ENCODE results near the gene PLCB1.
A peak's percentile ranks its signal among the peaks of the same experiment; 100 is the strongest.

PLCB1 gene

DNA sequence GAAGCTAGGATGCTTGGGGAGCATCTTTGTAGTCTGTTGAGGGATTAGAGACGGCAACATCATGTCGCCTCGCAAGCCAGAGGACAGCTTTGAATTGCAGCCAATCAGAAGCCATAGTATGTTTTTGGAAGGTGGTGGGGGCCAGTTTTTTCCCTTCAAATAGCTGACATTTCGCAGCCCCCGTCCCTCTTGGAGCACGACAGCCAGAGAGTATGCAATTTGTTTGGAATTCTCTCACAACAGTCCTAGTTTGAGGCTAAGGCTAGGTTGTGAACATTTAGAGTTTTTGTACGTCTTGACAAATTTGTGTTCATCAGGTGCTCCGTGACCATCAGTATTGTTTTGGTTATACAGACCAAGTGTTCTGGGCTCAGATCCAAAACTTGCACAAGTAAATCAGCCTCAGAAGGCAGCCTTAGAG is 83.3 kb downstream of the PLCB1 start:
- DNase-seq: peak; percentile 68

DNA sequence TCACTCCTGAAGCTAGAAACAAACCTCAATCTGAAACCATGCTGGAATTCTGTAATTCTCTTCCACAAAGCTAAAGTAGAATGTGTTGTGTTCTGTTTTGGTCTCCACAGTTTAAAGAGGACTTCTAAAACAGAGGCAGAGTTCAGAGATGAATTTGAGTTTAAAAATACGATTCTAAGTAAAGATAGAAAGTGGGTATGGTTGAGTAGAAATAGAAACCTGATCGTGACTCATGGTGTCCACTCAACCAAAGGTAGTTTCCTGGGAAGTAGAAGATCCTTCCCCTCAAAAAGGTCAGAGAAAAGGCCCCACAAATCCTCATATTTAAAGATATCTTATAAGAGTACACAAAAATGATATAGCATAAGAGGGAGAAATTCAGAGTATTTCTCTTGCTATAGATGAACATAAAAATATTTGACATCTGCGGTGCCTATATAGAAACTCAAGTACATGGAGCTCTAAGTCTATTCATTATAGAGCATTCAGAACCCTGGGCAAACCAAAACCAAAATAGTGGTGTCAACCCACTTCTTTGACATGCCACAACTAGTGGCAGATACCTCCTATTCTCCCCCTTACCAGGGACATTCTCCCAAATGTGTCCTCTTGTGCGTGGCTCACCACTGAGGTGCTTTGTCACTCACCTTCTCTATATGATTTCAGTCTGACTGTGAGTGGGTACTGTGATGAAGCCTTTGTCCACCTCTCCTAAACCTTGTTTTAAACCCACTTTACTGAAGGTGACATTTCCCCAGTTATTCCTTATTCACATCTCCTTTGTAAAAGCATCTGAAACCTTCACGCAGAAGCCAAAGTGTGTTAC is 84.5 kb downstream of the PLCB1 start:
- no peak for DNase-seq

DNA sequence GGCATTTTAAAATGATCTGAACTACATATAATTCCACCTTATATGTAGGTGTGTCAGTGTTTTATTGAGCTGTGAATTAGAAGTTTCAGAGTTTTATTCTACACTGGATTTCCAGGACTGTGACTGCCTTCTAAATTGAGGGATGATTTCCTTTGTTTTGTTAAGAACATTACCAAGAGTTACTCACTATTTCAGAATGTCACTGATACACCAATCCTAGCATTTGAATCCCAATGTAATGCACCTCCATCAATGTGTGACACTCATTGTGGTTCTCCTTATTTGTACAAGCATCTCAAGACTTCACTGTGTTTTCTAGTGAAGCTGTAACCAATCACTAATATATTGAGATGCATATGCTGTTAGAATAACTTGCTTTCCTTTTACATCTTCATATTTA is 86.8 kb downstream of the PLCB1 start:
- DNase-seq: peak; percentile 90

DNA sequence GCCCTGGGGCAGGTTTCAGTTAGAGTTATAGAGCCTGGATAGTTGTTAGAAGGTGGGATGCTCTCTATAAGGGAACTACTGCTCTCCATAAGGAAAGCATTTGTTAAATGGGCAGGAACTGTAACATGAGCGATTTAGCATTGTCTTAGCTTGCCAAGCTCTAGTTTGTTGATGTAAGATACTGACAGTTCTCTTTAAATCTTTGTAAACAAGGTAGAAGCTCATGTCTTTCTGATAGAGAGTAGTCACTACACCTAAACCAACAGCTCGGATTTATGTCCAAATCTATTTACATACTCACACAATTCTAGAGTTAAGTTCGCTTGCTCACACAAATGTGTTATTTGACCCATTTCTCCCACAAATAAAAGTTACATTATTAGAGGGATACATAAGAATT is 87.3 kb downstream of the PLCB1 start:
- DNase-seq: no peak

DNA sequence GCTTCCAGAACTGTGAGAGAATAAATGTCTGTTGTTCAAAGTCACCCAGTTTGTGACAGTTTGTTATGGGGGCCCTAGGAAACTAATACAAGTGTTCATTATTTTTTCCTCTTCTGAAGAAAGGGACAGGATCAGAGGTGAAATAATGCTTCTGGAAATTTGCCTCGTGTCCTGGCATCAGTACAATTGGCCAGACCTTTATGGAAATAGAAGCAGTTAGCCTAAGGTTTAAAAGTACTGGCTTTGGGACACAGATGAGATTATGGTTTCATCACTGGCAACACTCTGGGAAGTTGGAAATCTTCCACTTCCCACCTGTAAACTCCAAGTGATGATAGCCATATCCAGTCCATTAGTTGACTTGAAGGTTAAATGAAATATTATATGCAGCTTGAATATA is 88.7 kb downstream of the PLCB1 start:
- DNase-seq: no peak

DNA sequence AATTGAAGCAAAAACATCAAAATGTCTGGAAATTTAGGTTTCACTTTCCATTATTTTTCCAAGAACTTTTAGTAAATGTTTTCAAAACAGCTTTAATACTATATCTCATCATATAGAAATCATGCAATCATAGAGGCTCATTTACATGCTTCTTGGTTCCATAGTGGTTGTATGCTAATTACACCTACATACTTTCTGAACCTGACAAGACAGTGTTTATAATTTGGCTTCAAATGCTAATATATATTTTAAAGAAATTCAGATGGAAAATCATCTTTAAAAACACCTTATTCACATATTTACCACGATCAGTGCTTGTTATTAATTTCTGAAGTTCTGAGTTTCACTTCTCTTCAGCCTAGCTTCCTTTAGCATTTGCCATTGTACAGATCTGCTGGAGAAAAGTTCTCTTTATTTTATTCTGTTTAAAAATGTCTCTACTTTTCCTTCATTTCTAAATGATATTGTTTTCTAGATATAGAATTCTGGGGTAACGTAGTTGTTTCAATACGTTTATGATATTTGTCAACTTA is 89.9 kb downstream of the PLCB1 start:
- no peak for DNase-seq

DNA sequence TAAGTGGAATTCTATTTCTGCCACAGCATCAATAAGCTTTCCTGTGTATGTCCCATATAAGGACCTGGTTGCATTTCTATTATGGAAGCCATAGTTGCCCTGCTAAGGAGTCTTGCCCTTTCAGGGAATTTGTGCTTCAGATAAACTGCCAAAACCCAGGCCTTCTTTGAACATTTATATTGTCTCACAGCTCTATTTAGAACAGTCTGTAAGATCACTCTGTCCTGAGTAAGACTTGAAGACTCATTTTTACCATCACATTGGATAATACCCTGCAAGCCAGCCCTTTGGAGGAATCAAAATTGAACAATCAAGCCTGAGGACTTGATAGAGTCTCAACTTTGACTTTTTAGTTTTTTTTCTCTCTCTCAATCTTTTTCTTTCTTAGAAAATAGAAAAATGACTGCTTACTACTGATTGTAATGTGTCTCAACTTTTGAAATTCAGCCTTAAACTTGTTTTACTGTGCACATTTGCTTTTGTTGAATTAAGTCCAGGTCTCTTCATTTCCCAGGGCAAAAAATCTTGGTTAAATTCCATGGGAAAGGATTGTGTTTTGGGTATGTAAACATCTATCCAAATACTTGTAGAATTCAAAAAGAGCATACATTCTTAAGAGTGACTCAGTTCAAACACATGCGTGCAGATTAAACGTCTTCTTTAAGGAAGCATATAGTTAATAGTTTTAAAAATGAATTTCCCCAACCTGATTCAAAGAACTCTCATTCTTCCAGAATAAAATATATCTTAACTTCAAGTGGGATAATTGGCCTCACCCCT is 91.2 kb downstream of the PLCB1 start:
- peak; percentile 94 for DNase-seq

DNA sequence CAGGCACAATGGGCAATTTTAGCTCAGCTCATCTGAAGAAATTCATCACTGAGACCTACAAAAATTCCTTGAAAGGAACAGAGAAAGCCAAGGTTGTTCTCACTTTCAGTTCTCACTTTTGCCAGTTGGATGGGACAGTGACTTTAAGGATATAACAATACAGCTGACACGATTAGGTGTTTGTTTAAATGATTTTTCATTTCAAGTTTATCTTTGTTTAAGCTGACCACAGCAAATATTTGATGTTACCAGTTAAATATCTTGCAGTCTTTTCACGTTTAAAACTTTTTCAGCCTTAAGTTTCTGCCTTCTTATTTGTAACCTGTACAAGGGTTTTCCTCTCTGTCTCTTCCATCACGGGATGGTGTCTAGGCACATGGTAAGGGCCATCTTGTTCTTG is 93.6 kb downstream of the PLCB1 start:
- no peak for DNase-seq

DNA sequence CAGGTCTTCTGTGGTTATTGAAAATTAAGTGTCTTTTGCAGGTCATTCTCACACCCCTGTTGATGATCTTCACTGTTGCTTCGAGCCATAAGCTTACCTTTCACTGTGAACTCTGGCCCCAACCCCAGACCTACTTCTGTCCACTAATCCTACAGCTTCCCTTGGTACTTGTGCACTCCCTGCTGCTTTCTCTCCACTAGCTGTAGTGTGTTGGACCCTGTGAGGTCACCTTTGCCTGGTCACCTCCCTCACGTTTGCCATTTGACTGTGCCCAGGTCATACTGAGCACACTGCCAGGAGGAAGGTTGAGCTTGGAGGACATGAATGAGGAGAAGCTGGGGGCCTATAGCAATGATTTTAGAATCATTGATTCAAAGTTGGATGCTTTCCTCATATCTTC is 94.0 kb downstream of the PLCB1 start:
- DNase-seq: no peak

DNA sequence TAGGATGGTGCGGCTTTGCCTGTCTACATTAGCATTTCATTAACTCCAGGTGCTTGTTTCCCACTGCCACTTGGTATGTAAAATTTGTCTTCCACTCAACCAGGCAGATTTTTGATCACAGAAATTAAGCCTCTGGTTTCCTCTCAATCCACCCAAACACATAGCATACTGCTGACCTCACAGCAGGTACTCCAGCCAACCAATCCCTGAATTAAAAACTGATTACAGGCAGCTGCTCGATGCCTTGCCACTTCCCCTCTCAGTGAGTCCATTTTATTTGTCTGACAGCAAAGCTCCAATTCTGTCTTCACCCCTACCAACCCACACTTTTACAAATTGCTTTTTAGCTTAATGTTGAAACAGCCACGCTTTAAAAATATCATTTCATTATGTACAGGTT is 95.2 kb downstream of the PLCB1 start:
- DNase-seq: peak; percentile 49

DNA sequence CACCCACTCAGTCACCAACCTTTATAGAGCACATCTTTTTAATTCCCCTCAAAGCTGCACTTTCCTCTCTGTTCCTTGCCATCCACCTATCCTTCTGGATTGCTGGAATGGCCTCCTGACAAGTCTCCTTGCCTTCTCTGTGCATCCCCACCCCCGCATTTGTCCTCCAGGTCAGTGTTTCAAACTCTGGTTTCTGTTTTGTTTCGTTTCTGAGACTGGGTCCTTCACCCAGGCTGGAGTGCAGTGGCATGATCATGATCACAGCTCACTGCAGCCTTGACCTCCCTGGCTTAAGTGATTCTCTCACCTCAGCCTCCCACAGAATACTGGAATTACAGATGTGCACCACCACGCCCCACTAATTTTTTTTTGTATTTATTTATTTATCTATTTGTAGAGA is 96.2 kb downstream of the PLCB1 start:
- DNase-seq: no peak

DNA sequence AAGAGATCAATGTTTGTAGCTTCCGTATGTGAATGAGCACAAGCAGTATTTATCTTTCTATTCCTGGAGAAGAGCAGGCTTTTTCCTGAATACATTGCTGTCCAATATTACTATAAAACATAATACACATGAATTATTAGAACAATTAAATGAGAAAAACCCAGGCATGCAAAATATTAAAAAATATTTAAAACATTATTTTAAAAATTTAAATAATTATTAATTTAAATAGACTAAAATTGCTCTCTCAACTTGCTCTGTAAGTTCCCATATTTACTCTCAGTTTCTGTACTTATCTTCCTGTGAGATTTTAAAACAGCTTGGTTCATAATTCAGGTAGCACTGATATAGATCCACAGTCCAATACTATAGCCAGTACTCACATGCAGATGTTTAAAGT is 97.0 kb downstream of the PLCB1 start:
- no peak for DNase-seq

DNA sequence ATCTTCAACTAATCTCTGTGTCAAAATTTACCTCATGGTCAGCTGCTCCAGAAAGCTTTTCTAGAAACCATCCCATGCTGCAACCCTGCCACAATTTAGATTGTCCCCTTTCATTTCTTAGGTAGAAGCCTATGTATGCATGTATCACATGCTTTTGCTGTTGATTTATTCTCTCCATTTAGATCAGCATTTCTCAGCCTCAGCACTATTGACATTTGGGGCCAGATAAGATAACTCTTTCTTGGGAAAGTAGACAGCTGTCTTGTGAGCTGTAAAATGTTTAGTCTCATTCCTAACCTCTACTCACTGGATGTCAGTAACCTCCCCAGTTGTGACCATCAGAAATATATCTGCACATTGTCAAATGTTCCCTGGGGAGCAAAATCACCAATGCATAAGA is 99.0 kb downstream of the PLCB1 start:
- DNase-seq: no peak

DNA sequence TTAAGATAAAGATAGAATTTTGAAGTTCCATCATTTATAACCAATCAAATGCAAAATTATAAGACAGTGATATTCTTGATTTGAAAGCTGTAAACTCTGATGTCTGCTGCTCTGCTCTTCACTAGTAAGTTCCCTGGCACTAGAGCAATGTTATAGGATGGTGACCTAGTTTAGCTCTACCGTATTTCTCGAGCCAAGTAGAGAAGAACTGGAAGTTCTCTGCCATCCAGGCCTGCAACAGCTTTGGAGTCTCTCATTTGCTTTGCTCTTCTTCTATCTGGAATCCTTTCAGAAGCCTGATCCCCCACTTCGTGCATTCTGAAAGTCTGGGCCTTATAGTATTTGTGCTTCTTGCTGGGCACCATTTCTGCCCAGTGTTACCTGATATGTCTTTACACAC is 100.3 kb downstream of the PLCB1 start:
- DNase-seq: no peak

DNA sequence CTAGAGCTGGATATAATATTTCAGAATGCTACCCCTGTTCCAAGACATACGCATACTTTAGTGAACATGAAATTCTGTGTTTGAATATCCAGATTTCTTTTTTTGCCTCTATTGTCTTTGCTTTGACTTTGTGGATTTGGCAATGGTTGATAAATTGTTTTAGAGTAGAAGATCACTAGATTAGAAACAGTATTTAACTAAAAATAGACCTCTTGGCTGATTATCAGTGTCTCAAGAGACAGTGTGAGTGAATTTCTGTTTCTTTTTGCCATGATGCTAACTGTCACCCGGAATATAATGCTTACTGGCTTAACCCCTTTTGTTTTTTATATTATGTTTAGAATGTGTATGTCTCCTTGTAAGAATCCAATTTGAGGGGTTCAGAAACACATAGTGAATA is 102.5 kb downstream of the PLCB1 start:
- no peak for DNase-seq

DNA sequence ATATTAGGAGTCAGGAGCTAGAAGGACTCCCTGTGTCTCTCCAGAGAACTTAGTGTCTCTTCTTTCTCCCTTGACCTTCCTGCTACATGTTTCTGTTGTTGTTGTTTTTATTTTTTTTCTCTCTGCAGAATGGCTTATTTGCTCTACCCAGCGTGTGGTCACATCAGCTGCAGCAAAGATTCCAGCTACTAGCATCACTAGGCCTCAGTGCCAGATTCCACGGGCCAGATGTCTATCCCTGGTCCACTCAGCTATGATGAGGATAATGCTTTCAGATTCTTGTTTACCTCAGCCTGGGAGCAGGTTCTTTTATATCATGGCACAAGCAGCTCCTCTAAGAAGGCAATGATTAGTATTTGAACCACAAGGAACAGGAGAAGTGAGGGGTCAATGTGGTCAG is 110.0 kb downstream of the PLCB1 start:
- no peak for DNase-seq

DNA sequence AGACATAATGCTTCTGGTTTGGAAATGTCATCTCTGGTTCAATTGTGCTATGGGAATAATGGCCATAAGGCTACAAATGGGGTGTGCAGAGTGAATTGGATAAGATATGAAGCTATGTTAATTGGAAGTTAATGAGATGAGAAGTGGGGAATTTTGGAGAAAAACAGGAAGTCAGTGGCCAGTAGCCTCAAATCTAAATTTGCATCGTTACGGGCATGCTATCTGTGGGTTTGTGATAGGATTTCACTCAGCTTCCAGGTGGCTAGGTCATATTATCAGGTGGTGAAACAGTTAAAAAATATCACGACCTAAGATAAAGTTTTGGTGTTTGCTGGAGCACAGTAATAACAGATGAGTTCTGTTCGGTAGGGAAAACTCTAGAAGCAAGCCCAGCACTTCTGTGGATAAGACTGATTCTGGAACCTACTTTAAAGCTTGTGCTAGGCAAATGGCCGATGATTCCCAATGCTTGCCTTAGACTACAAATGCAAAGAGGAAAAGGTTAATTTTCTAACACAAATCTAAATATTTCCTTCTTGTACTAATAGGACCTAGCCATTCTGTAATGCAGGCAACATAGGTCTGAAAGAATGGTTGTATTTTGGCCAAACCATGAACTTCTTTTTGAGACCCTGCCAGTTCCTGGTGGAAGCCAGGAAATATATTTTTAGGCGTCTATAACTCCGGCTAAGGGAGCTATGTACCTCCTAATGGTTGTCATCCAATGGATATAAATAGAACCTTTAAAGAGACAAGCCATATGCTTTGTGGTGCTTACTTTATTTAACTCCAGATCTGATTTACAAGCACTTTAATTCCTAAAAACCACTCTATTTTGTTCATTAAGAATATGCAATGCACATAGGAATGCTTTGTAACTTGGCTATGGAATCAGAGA is 111.0 kb downstream of the PLCB1 start:
- peak; percentile 82 for DNase-seq

DNA sequence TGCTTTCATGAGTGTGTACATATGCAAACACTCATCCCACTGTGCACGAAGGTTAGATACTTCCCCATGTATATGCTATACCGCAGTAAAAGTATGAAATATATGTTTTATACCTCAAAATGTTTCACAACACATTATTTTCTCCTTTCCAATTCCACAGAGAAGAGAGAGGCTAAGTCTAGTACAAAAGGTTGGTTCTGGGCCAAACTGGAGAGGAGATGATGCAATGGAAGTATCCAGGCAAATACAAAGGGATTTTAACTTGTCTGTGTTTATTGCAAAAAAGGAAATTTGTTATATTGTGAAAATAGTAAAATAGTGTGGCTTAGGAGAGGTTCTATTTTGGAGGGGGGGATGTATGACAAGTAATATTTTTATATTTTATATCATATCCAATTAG is 112.6 kb downstream of the PLCB1 start:
- DNase-seq: peak; percentile 86

DNA sequence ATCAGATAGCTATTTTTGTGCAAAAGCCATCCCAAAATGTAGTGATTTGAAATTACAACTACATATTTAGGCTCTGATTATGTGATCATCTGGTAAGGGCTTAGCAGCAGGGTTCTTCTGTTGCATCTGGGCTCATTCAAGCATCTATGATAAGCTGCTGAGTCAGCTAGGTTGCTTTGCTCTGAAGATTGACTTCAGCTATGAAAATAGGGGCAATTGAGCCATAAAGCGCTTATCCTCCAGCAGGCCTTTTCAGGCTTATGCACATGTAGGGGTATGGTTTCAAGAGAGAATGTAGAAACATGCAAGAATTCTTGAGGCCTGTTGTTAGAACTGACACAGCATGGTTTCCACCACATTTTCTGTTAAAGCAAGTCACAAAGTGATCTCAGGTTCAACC is 114.1 kb downstream of the PLCB1 start:
- DNase-seq: no peak

DNA sequence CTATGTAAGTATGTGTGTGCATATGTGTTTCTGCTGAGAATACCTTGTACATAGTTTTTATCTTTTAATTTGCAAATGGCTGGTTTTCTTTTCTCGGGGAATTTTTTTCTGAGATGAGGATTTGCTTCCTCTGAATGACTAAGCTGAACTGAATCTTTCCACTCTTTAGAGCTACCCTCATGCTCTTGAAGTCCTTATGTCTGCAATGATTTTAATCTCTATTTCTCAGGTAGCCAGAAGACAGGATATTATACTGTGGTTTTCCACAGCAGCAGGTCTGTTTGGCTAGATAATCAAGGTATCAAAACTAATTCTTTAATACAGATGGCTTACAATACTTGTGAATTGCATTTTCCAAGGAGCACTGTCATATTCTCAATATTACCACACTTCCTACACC is 114.7 kb downstream of the PLCB1 start:
- DNase-seq: no peak

DNA sequence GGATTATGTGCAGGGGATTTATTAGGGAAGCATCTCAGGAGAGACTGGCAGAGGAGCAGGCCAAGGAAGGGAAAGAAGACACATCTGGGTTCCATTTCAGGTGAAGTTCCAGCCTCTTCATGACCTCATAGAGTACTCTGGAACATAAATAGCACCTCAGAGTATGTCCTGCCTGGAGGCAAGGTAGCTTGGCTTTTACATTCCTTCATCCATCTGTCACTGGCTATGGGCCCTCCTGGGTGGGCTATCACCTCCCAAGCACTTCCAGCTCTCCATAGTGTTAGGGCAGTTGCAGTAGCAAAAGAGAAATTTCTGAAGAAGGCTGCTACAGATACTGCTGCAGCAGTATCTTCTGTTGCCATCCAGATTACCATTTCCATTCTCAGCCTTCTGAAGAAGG is 116.0 kb downstream of the PLCB1 start:
- DNase-seq: no peak

DNA sequence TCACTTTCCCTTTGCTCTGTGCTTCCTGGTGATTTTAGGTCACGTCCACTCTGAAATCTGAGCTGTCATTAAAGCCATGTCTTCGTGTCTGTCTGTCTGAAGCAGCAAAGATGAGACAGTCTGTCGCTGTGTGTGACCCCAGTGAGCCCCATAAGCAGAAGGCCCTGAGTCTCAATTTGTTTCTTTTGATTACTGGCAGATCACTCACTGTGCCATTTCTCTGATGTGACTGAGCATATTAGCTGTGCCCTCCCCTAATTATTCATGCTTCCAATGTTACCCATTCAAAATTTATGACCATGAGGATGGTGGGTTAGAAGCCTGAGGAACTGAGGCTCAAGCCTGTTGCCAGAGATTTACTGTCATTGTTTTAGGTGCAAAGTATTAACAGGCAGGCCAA is 117.6 kb downstream of the PLCB1 start:
- DNase-seq: no peak

DNA sequence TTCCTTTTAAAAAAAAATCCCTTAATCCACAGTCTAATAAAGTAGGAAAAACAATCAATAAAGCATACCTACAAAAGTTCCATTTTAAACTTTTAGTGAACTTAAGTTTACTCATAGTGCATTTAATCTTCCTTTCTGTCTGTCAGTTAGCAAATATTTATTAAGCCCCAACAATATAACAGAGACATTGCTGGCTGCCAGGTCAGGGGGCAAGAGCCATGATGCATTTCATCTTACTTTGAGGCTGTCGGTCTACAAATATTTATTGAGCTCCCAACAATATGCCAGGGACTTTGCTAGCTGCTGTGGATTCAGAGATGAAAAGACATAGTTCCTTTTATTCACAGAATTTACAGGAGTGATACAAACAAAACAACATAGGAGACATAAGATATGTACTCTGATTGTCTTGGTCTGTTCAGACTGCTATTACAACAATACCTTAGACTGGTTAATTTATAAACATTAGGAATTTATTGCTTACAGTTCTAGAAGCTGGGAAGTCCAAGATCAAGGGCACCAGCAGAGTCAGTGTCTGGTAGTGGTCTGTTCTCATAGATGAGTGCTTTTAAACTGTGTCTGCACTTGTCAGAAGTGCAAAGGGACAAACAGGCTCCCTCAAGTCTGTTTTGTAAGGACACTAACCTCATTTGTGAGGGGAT is 118.6 kb downstream of the PLCB1 start:
- no peak for DNase-seq

Data from fibroblast of upper back skin (primary cell).